IPS-18c (cell line): ENCODE data around the gene VGLL4.
"Not testable (repeated sequence)": the region's sequence is repeated elsewhere in the genome, so short reads cannot be mapped to it uniquely, and the experiment has no call there.

ENCODE experiments used
- H3K4me3 ChIP-seq: 2 replicates; pipeline ENCODE4 v1.7.0; 2013; ENCODE audit warnings: low read depth, mild to moderate bottlenecking, low read length, moderate library complexity; ENCODE audit not compliant: insufficient read depth
- H3K9me3 ChIP-seq: one replicate; pipeline ENCODE4 v1.6.1; 2013; ENCODE audit warnings: mild to moderate bottlenecking, low read length, moderate library complexity; ENCODE audit not compliant: control insufficient read depth, insufficient read depth

The VGLL4 gene

GRCh38 chr3:11582191-11582968, 61.3 kb downstream of the VGLL4 start:
- Histone ChIP-seq H3K4me3 (peak overlapping the region; percentile 37; the same call in 1 of the 2 replicates), H3K9me3 (no peaks in the 10 kb centered on the region)

GRCh38 chr3:11581237-11582190, 62.2 kb downstream of the VGLL4 start:
- H3K4me3 ChIP-seq = peak overlapping the region; percentile 37; the same call in 1 of the 2 replicates
- no peaks in the 10 kb centered on the region for H3K9me3 ChIP-seq

GRCh38 chr3:11580645-11581044, 63.1 kb downstream of the VGLL4 start:
- no peaks in the 10 kb centered on the region for H3K9me3 ChIP-seq
- no peak overlapping the region for H3K4me3 ChIP-seq

DNA sequence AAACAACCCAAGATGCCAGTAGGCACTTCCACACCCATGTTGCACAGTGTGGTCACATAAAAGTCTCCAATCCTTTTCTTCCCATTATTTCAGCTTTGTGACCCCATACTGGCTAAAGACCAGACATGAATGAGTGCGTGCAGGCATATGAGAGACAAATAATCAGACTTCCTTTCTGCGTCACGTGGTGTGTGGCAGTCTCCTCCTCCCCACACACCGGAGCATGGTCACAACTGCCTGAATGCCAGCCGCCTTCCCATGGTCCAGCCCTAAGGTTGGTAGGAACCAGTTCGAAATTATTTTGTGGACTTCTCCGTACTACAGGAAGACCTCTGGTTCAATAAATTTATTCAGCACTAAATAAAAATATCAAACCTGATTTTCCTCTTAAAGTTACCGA, 65.5 kb downstream of the VGLL4 start:
- no peak overlapping the region for H3K4me3 ChIP-seq
- peaks cover 2% of the 10 kb centered on the region for H3K9me3 ChIP-seq

GRCh38 chr3:11576453-11576852, 67.3 kb downstream of the VGLL4 start:
- Histone ChIP-seq H3K4me3 (no peak overlapping the region), H3K9me3 (peaks cover 2% of the 10 kb centered on the region)

GRCh38 chr3:11575677-11576076, 68.0 kb downstream of the VGLL4 start:
- H3K4me3 ChIP-seq = no peak overlapping the region
- H3K9me3 ChIP-seq = peaks cover 2% of the 10 kb centered on the region

GRCh38 chr3:11574981-11575669, 68.6 kb downstream of the VGLL4 start:
- H3K4me3 ChIP-seq = no peak overlapping the region
- peaks cover 2% of the 10 kb centered on the region for H3K9me3 ChIP-seq

DNA sequence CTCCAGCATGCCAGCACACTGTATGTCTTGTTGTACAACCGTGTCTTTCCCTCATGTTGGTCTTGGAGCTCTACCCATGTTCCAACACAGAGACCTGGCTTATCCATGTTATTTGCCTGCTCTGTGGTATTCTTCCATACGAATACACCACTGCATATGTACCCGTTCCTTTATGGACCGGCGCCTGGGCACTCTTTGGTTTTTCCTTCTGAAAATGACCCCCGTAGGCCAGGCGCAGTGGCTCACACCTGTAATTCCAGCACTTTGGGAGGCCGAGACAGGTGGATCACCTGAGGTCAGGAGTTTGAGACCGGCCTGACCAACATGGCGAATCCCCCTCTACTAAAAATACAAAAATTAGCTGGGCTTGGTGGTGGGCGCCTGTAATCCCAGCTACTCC, 71.1 kb downstream of the VGLL4 start:
- not testable (repeated sequence) for H3K4me3 ChIP-seq, H3K9me3 ChIP-seq

DNA sequence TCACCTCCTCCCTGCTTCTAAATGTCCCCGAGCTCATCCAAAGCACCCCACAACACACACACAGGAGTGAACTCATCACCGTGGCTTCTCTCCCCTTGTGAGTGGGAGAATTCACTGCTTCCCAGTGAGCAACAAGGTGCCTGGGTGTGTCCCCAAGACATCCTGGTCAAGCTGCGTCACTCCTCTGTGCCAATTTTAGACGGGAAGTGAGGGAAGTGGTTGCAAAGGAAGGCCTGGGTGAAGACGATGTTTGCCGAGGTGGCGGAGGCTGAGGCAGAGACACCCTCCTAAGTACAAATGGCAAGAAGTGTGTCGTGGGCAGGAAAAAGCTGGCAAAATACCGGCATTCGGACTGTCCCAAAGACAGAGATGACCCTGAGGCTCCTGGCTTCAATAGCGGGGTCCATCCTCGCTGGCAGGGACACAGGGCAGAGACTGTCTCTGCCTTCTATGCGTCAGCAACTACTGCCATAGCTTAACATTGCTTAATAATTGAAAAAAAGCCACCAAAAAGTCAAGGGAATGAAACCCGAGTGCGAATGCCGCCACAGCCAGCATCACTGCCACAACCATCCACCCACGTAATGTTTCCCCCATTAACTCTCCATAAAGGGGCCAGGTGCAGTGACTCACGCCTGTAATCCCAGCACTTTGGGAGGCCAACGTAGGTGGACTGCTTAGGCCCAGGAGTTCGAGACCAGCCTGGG, 72.8 kb downstream of the VGLL4 start:
- Histone ChIP-seq H3K9me3 (peaks cover 2% of the 10 kb centered on the region), H3K4me3 (no peak overlapping the region)

DNA sequence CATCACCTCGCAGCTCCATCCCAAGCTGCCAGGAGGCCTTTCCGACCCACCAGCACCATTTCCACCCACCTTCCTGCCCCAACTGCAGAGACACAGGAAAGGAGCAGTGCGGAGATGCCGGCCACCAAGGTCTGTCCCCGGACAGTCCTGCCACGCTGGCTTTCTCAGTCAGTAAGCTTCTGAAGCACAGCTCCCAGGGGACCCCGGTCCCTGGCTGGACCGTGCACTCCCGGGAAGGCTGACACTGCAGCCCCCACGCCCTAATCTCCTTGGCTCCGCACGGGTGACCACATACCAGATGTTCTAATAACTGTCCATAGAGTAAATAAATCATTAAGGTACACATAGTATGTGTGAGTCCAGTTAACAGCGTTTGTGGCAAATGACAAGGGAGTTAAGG, 73.5 kb downstream of the VGLL4 start:
- Histone ChIP-seq H3K9me3 (peaks cover 2% of the 10 kb centered on the region), H3K4me3 (no peak overlapping the region)

DNA sequence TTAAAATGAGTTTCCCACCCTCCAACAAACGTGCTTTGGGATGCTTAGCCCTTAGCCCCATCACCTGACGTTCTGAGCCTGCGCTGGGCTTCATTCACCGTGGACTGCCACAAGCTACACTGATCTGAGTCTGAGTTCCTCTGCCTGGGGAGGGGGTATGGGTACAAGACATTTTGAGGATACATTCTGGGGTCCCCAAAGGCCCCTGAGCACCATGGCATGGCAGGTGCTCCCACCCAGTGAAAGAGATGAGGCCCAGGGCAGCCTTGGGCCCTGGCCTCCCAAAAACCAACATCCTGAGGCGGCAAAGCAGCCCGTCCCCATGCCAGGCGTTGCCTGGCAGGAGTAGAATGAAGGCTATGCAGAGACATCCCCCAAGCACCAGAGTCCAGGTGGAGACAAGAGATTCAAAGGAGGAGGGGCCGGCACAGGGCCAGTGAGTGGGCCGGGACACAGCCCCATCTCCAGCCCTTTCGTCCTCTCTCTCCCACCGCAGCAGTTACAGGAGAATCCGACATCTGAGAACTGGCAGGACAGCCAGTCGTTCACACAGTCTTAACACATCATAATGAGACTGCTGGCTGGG, 74.5 kb downstream of the VGLL4 start:
- H3K4me3 ChIP-seq = no peak overlapping the region
- H3K9me3 ChIP-seq = peaks cover 2% of the 10 kb centered on the region

GRCh38 chr3:11568503-11569155, 75.1 kb downstream of the VGLL4 start:
- no peaks in the 10 kb centered on the region for H3K9me3 ChIP-seq
- no peak overlapping the region for H3K4me3 ChIP-seq

DNA sequence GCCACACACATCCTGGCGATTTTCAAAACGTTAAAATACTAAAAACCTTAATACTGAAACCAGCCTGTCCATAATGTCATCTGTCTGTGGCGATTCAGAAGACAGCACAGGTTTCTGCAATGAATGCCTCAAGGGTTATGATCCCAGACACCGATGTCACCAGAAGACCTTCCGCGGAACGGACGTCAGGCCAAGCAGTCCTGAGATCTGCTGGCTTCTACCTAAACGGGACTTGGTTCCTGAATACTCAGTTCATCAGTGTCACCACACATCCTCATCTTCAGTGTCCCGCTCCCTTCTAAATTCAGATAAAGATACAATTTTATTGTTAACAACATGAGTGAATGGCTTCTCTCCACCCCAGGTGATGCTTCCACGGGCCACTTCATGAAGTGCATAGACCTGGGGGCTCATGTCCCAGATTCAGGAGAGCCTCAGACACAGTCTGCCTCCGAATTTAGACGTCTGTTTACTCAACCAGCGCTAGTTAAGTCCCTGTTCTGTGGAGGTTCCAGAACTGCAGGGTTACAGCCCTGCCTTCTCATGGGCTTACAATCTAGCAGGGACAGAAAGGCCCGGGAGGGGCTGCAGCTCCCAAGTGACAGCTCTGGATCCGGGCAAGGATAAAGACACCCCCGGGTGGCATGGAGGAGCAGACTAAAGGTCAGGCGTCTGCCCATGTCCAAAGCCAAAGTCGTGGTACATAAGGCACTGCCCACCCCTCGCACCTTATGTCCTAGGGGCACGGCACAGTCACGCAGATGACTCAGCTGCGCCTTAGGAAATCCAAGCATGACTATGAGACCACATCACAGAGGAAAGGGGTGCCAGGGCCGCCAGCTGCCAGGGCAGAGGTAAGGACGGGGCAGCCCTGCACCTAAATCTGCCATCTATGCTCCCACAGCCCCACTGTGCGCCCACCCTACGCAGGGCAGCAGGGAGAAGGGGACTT, 75.9 kb downstream of the VGLL4 start:
- no peak overlapping the region for H3K4me3 ChIP-seq
- no peaks in the 10 kb centered on the region for H3K9me3 ChIP-seq

DNA sequence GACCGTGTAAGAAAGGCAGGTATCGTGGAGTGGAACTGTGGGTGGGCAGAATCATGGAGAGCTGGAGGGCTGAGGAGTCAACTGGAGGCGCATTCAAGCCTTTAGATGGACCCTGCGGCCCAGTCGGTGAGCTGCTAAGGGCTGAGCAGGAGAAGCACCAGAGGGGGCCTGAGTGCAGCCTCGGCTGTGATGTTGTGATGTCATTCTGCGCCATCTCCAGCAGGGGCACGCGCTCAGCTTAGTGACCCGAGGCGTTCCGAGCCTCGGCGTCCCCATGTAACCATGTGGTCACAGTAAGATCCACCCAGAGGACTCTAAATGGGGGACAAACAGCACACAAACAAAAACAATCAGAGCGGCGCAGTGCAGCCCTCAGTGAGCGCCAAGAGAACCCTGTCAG, 76.8 kb downstream of the VGLL4 start:
- Histone ChIP-seq H3K4me3 (no peak overlapping the region), H3K9me3 (no peaks in the 10 kb centered on the region)

DNA sequence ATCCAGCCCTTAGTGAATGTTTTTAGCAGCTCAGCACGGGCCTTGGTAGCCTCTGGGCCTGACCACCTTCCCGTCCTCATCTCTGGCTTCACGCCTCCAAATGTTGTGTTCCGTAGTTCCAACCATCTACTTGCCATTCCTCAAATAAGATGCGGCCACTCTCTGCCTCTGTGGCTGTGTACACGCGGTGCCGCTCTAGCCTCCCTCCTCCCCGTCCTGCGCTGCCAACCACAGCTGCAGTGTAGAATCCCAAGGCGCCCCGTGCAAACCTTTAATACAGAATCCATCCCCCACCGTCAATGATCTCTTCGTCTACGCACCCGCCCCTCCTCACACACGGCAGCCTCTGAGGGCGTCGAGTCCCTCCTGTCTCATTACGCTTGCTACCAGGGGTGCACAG, 77.2 kb downstream of the VGLL4 start:
- Histone ChIP-seq H3K4me3 (no peak overlapping the region), H3K9me3 (no peaks in the 10 kb centered on the region)
